DOHH2 (cell line): Measurements from ENCODE around the gene HSPA2.
"Not testable (repeated sequence)": the region's sequence is repeated elsewhere in the genome, so short reads cannot be mapped to it uniquely, and the experiment has no call there.

Source experiments
- H3F3A ChIP-seq: fragments of 200-600 bp; sonication (generic), shearing (Covaris generic); 2 replicates; pipeline ENCODE4 v1.6.0; 2016; ENCODE audit warnings: antibody characterized with exemption, mild to moderate bottlenecking; ENCODE audit not compliant: control insufficient read depth, insufficient read depth
- H3K27ac ChIP-seq: fragments of 200-600 bp; sonication (generic); 2 replicates; pipeline ENCODE4 v1.5.1; 2014; ENCODE audit warnings: low read depth, mild to moderate bottlenecking, low read length, moderate library complexity
- H3K27me3 ChIP-seq: fragments of 200-600 bp; sonication (generic); 2 replicates; pipeline ENCODE4 v1.6.1; 2014; ENCODE audit warnings: mild to moderate bottlenecking, low read length, mixed read lengths; ENCODE audit not compliant: control insufficient read depth
- H3K36me3 ChIP-seq: fragments of 200-600 bp; sonication (generic); 2 replicates; pipeline ENCODE4 v1.6.1; 2014; ENCODE audit warnings: mild to moderate bottlenecking, low read length, moderate library complexity, mixed read lengths; ENCODE audit not compliant: control insufficient read depth
- H3K4me1 ChIP-seq: fragments of 200-600 bp; sonication (generic); 2 replicates; pipeline ENCODE4 v1.6.1; 2014; ENCODE audit warnings: mild to moderate bottlenecking, low read length, mixed read lengths; ENCODE audit not compliant: control insufficient read depth
- H3K4me2 ChIP-seq: fragments of 200-600 bp; sonication (generic); 2 replicates; pipeline ENCODE4 v1.6.0; 2014; ENCODE audit warnings: mild to moderate bottlenecking, low read length, moderate library complexity
- H3K4me3 ChIP-seq: fragments of 200-600 bp; sonication (generic); 2 replicates; pipeline ENCODE4 v1.5.1; 2014; ENCODE audit warnings: mild to moderate bottlenecking, low read length, mixed read lengths
- H3K79me2 ChIP-seq: fragments of 200-600 bp; sonication (generic); 2 replicates; pipeline ENCODE4 v1.6.1; 2014; ENCODE audit warnings: mild to moderate bottlenecking, low read length, mixed read lengths; ENCODE audit not compliant: control insufficient read depth
- H3K9me2 ChIP-seq: fragments of 200-600 bp; sonication (generic); replicated peaks from 2 replicates; pipeline ENCODE4 v1.6.1; 2014; ENCODE audit warnings: mild to moderate bottlenecking, low read length, mixed read lengths; ENCODE audit not compliant: control insufficient read depth
- H3K9me3 ChIP-seq: fragments of 200-600 bp; sonication (generic); 2 replicates; pipeline ENCODE4 v1.6.1; 2014; ENCODE audit warnings: antibody characterized with exemption, low read length, mixed read lengths; ENCODE audit not compliant: control insufficient read depth, insufficient read depth
- H4K20me1 ChIP-seq: fragments of 200-600 bp; sonication (generic); 2 replicates; pipeline ENCODE4 v1.6.0; 2014; ENCODE audit warnings: low read depth, mild to moderate bottlenecking, antibody characterized with exemption, low read length, moderate library complexity; ENCODE audit not compliant: control insufficient read depth, insufficient read depth
- EZH2phosphoT487 ChIP-seq: fragments of 200-600 bp; sonication (generic); IDR thresholded peaks from 2 replicates; pipeline ENCODE4 v1.6.1; 2017; ENCODE audit warnings: borderline replicate concordance, mild to moderate bottlenecking, antibody characterized with exemption, low read length, moderate library complexity, mixed read lengths
- TF ChIP-seq, protein P1 (sequence below): fragments of 200-600 bp; sonication (generic); IDR thresholded peaks from one replicate; pipeline ENCODE4 v1.5.1; 2014; ENCODE audit warnings: antibody characterized with exemption, mild to moderate bottlenecking, low read depth, low read length; ENCODE audit not compliant: poor library complexity, severe bottlenecking

Gene HSPA2

DNA sequence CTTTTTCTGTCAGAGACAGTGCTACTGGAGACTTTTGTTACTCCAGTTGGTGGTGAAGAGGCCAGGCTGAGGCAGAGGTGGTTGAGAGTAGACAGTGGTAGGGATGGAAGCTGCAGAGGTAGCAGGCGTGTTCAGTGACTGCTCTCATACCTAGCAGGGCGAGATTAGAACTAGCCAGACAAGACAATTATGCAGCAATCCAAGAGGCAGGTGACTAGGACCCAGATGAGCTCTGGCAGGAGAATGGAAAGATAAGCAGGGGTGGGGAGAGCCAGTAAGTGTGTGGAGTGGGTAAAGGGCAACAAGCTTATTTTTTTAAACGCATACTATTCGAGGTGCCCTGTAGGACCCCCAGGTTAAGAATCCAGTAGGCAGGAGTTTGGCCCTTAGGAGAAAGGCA, 14.0 kb downstream of the HSPA2 start:
- Histone ChIP-seq H3K4me3 (no peak overlapping the region), H3K27ac (no peak overlapping the region), H3K79me2 (no peaks in the 10 kb centered on the region), H3K9me3 (no peaks in the 10 kb centered on the region), H3K4me1 (no peaks in the 10 kb centered on the region), H3K9me2 (no peaks in the 10 kb centered on the region), H3F3A (no peaks in the 10 kb centered on the region), H3K36me3 (no peaks in the 10 kb centered on the region), H3K4me2 (no peak overlapping the region), H3K27me3 (peaks cover 43% of the 10 kb centered on the region), H4K20me1 (no peaks in the 10 kb centered on the region)
- TF ChIP-seq EZH2phosphoT487: no peak
- TF ChIP-seq, protein P1, sequence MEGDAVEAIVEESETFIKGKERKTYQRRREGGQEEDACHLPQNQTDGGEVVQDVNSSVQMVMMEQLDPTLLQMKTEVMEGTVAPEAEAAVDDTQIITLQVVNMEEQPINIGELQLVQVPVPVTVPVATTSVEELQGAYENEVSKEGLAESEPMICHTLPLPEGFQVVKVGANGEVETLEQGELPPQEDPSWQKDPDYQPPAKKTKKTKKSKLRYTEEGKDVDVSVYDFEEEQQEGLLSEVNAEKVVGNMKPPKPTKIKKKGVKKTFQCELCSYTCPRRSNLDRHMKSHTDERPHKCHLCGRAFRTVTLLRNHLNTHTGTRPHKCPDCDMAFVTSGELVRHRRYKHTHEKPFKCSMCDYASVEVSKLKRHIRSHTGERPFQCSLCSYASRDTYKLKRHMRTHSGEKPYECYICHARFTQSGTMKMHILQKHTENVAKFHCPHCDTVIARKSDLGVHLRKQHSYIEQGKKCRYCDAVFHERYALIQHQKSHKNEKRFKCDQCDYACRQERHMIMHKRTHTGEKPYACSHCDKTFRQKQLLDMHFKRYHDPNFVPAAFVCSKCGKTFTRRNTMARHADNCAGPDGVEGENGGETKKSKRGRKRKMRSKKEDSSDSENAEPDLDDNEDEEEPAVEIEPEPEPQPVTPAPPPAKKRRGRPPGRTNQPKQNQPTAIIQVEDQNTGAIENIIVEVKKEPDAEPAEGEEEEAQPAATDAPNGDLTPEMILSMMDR: no peak

DNA sequence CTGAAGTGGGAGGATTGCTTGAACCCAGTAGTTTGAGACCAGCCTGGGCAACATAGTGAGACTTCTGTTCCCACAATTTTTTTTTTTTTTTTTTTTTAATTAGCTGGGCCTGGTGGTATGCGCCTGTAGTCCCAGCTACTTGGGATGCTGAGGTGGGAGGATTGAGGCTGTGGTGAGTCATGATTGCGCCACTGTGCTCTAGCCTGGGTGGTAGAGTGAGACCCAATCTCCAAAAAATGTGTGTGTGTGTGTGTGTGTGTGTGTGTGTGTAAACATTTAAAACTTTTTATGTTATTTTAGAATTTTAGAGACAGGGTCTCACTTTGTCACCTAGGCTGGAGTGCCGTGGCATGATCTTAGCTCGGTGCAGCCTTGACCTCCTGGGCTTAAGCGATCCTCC, 16.0 kb downstream of the HSPA2 start:
- no peaks in the 10 kb centered on the region for H4K20me1 ChIP-seq
- H3K27ac ChIP-seq: no peak overlapping the region
- no peaks in the 10 kb centered on the region for H3K4me1 ChIP-seq
- H3K79me2 ChIP-seq: no peaks in the 10 kb centered on the region
- no peaks in the 10 kb centered on the region for H3K9me3 ChIP-seq
- H3K4me3 ChIP-seq: no peak overlapping the region
- no peaks in the 10 kb centered on the region for H3K9me2 ChIP-seq
- peaks cover 28% of the 10 kb centered on the region for H3K27me3 ChIP-seq
- TF ChIP-seq, protein P1: no peak
- TF ChIP-seq EZH2phosphoT487: no peak
- H3K36me3 ChIP-seq: no peaks in the 10 kb centered on the region
- H3K4me2 ChIP-seq: no peak overlapping the region
- no peaks in the 10 kb centered on the region for H3F3A ChIP-seq

DNA sequence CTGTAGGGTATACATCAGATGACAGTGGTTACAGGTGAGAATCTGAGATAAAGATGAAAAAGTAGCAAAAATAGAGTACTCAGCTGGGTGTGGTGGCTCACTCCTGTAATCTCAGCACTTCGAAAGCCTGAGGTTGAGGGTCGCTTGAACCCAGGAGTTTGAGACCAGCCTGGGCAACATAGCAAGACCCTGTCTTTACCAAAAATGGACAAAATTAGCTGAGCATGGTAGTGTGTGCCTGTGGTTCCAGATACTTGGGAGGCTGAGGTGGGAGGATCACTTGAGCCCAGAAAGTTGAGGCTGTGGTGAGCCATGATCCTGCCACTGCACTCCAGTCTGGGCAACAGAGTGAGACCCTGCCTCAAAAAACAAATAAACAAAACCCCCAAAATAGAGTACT, 17.7 kb downstream of the HSPA2 start:
- not testable (repeated sequence) for H3K9me3 ChIP-seq, H3K4me1 ChIP-seq, H4K20me1 ChIP-seq, H3K36me3 ChIP-seq, H3K4me3 ChIP-seq, H3K79me2 ChIP-seq, H3F3A ChIP-seq, H3K9me2 ChIP-seq, H3K27ac ChIP-seq, H3K4me2 ChIP-seq
- peaks cover 16% of the 10 kb centered on the region; the same call in 1 of the 2 replicates for H3K27me3 ChIP-seq

DNA sequence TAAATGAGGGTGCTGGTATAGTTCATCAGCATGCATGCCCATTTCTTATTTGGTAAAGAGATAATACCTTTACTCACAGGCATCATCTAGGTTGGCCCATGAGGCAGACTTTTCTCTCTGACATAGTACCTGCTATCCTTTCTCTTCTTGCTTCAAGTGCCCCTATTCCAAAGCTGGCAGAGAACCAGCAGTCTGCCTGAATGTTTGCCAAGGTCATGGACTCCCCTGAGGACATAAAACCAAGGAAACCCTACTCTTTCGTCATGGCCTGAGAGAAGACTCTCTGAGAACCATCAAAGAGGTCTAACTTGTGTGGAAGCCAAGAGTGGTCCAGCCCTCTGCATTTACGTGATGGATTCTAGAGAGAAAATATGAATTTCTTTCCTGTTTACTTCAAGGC, 21.1 kb downstream of the HSPA2 start:
- Histone ChIP-seq H3K36me3 (no peaks in the 10 kb centered on the region), H4K20me1 (no peaks in the 10 kb centered on the region), H3K27me3 (peaks cover 12% of the 10 kb centered on the region; the same call in 1 of the 2 replicates), H3K4me1 (no peaks in the 10 kb centered on the region), H3K79me2 (no peaks in the 10 kb centered on the region), H3F3A (no peaks in the 10 kb centered on the region), H3K4me2 (no peak overlapping the region), H3K27ac (no peak overlapping the region), H3K9me3 (no peaks in the 10 kb centered on the region), H3K9me2 (no peaks in the 10 kb centered on the region), H3K4me3 (no peak overlapping the region)
- no peak for TF ChIP-seq EZH2phosphoT487
- TF ChIP-seq, protein P1: no peak
